MCF 10A (cell line): Measurements from ENCODE around the gene XK. TPM values are rescaled to one million over a fixed set of nuclear protein-coding genes. Genes with fewer than 3 reads are reported as not detected.

Experiments used
- BruUV-seq: library from RNA; stranded (reverse); fragments of 400-500 nt; replicated peaks from 2 replicates; lab custom pipeline; 2021; lab: Mats Ljungman, UMichigan
- CTCF ChIA-PET: fragments of 300-600 bp; sonication (Branson Sonifier 250); formaldehyde crosslinking; extraction: SDS; loops from one replicate; lab custom pipeline; 2021; ENCODE audit warnings: antibody characterized with exemption, inconsistent platforms; lab: Yijun Ruan, JAX
- POLR2A ChIA-PET: fragments of 300-600, 350-650 bp; sonication (Branson Sonifier 250); formaldehyde crosslinking; extraction: SDS; loops from one replicate; lab custom pipeline; 2020; ENCODE audit warnings: antibody characterized with exemption, inconsistent platforms; lab: Yijun Ruan, JAX
- DNase-seq: peaks from one replicate; pipeline ENCODE4 v3.0.0-alpha.2; 2018; ENCODE audit not compliant: unreplicated experiment
- H3K27ac Mint-ChIP-seq: one replicate; pipeline ENCODE4 v1.8.0; 2022; ENCODE audit warnings: mild to moderate bottlenecking, low read depth, mixed read lengths; ENCODE audit not compliant: unreplicated experiment
- H3K27me3 Mint-ChIP-seq: one replicate; pipeline ENCODE4 v1.8.0; 2022; ENCODE audit warnings: mixed read lengths; ENCODE audit not compliant: insufficient read depth, unreplicated experiment
- H3K36me3 Mint-ChIP-seq: one replicate; pipeline ENCODE4 v1.8.0; 2022; ENCODE audit warnings: mild to moderate bottlenecking, moderate library complexity, mixed read lengths; ENCODE audit not compliant: insufficient read depth, unreplicated experiment
- H3K4me1 Mint-ChIP-seq: one replicate; pipeline ENCODE4 v1.8.0; 2022; ENCODE audit warnings: mixed read lengths; ENCODE audit not compliant: insufficient read depth, unreplicated experiment
- H3K4me3 Mint-ChIP-seq: one replicate; pipeline ENCODE4 v1.8.0; 2022; ENCODE audit warnings: mild to moderate bottlenecking, moderate library complexity, mixed read lengths; ENCODE audit not compliant: unreplicated experiment
- H3K9me3 Mint-ChIP-seq: one replicate; pipeline ENCODE4 v1.8.0; 2022; ENCODE audit warnings: mixed read lengths; ENCODE audit not compliant: unreplicated experiment
- intact Hi-C: fragments of 100-400 bp; cut with micrococcal nuclease; formaldehyde crosslinking; loops from 2 replicates; pipeline ENCODE4 v1.14.1; 2022
- total RNA-seq: library from RNA; stranded (reverse); gene quantifications from 2 replicates; pipeline ENCODE4 v1.2.3, GENCODE V29; 2022
- TF ChIP-seq, protein P1 (sequence below): fragments of 200-600 bp; IDR thresholded peaks from one replicate; pipeline ENCODE4 v1.8.0; 2022; ENCODE audit warnings: antibody characterized with exemption, mild to moderate bottlenecking; ENCODE audit not compliant: unreplicated experiment

Gene XK
- total RNA-seq, 1 experiment from 2014 or later: 0.63 TPM

DNA sequence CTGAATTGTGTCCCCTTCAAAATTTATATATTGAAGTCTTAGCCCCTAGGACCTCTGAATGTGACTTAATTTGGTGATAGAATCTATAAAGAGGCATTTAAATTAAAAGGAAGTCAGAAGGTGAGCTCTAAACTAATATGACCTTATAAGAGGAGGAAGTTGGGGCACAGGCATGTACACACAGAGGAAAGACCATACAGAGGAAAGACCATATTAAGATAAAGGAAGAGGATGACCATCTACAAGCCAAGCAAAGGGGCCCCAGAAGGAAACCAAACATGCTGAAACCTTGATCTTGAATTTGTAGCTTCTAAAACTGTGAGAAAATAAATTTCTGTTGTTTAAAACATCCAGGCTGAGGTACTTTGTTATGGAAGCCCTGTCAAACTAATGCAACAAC, 67.3 kb downstream of the XK start:
- H3K4me3 Mint-ChIP-seq: no peak overlapping the region
- no peak overlapping the region for H3K27ac Mint-ChIP-seq
- no peak for DNase-seq
- ChIA-PET POLR2A (no interaction called here), CTCF (no interaction called here)
- H3K27me3 Mint-ChIP-seq: peaks cover 21% of the 10 kb centered on the region
- no peaks in the 10 kb centered on the region for H3K9me3 Mint-ChIP-seq
- H3K36me3 Mint-ChIP-seq: no peaks in the 10 kb centered on the region
- no TSS peak for BruUV-seq
- H3K4me1 Mint-ChIP-seq: no peaks in the 10 kb centered on the region
- intact Hi-C loops: no loop called here
- TF ChIP-seq, protein P1, sequence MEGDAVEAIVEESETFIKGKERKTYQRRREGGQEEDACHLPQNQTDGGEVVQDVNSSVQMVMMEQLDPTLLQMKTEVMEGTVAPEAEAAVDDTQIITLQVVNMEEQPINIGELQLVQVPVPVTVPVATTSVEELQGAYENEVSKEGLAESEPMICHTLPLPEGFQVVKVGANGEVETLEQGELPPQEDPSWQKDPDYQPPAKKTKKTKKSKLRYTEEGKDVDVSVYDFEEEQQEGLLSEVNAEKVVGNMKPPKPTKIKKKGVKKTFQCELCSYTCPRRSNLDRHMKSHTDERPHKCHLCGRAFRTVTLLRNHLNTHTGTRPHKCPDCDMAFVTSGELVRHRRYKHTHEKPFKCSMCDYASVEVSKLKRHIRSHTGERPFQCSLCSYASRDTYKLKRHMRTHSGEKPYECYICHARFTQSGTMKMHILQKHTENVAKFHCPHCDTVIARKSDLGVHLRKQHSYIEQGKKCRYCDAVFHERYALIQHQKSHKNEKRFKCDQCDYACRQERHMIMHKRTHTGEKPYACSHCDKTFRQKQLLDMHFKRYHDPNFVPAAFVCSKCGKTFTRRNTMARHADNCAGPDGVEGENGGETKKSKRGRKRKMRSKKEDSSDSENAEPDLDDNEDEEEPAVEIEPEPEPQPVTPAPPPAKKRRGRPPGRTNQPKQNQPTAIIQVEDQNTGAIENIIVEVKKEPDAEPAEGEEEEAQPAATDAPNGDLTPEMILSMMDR: no peak

- ChIA-PET POLR2A (no interaction called here), CTCF (no interaction called here)
- intact Hi-C loops: no loop called here
- Mint-ChIP-seq H3K4me3 (no peak overlapping the region), H3K27me3 (peaks cover 21% of the 10 kb centered on the region), H3K4me1 (no peaks in the 10 kb centered on the region), H3K27ac (no peak overlapping the region), H3K36me3 (no peaks in the 10 kb centered on the region), H3K9me3 (no peaks in the 10 kb centered on the region)
- no peak for DNase-seq
- no TSS peak for BruUV-seq
- TF ChIP-seq, protein P1: no peak
Measured at GRCh38 chrX:37753384-37753783, 67.8 kb downstream of the XK start.

DNA sequence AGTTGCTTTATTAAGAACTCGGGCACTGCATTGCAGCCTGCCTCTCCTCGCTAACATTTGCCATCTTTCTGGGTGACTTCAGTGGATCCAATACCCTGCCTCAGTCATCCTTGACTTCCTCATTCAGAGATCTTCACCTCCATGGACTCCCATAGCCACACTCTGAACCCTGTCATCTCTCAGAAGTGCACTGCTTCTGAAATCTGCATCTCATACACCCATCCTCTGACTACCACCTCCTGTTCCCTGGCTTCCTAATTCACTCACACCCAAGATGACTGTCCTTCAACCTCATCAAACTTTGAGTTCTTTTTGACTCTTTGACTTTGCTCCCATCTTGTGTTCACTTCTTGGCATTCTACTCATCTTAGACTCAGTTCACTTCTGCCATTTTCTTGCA, 68.9 kb downstream of the XK start:
- Mint-ChIP-seq H3K27me3 (peaks cover 18% of the 10 kb centered on the region), H3K36me3 (no peaks in the 10 kb centered on the region), H3K4me3 (no peak overlapping the region), H3K9me3 (no peaks in the 10 kb centered on the region), H3K4me1 (no peaks in the 10 kb centered on the region), H3K27ac (no peak overlapping the region)
- POLR2A ChIA-PET: no interaction called here
- DNase-seq: no peak
- BruUV-seq: no TSS peak
- CTCF ChIA-PET: interaction anchor here (0.7 to 0.9 kb wide), 2 partner anchors 8 to 25 kb away, joined by 3 to 4 read pairs; no protein-coding TSS in a partner anchor
- TF ChIP-seq, protein P1: no peak
- intact Hi-C loops: no loop called here

GRCh38 chrX:37755025-37755424, 69.4 kb downstream of the XK start:
- intact Hi-C loops: no loop called here
- DNase-seq: no peak
- TF ChIP-seq, protein P1: no peak
- no peak overlapping the region for H3K4me3 Mint-ChIP-seq
- ChIA-PET POLR2A (no interaction called here), CTCF (interaction anchor here (0.7 to 1.2 kb wide), 3 partner anchors 8 to 24 kb away, joined by 3 to 4 read pairs (median 4); no protein-coding TSS in a partner anchor)
- peaks cover 18% of the 10 kb centered on the region for H3K27me3 Mint-ChIP-seq
- no peaks in the 10 kb centered on the region for H3K4me1 Mint-ChIP-seq
- H3K9me3 Mint-ChIP-seq: no peaks in the 10 kb centered on the region
- BruUV-seq: no TSS peak
- H3K27ac Mint-ChIP-seq: no peak overlapping the region
- H3K36me3 Mint-ChIP-seq: no peaks in the 10 kb centered on the region
